ENCODE data around the gene C1QC. TPM values are rescaled to one million over a fixed set of nuclear protein-coding genes. Genes with fewer than 3 reads are reported as not detected.
"Not testable (repeated sequence)": the region's sequence is repeated elsewhere in the genome, so short reads cannot be mapped to it uniquely, and the experiment has no call there.

C1QC gene
- total RNA-seq, 1 experiment from 2014 or later = not detected

- Histone ChIP-seq H3K4me3 (no peak overlapping the region), H3K36me3 (no peaks in the 10 kb centered on the region), H3K27ac (no peak overlapping the region), H3K4me1 (peaks cover 9% of the 10 kb centered on the region), H3K9me3 (replicated peaks) (no peaks in the 10 kb centered on the region), H3K27me3 (peaks cover 27% of the 10 kb centered on the region)
- DNase-seq = peak; percentile 59 to 83
Measured at GRCh38 chr1:22673486-22674409, 30.3 kb downstream of the C1QC start.

GRCh38 chr1:22674410-22674749 is 30.9 kb downstream of the C1QC start:
- no peaks in the 10 kb centered on the region for H3K9me3 ChIP-seq (replicated peaks)
- H3K4me3 ChIP-seq = no peak overlapping the region
- H3K36me3 ChIP-seq = no peaks in the 10 kb centered on the region
- no peak for DNase-seq
- no peak overlapping the region for H3K27ac ChIP-seq
- peaks cover 9% of the 10 kb centered on the region for H3K4me1 ChIP-seq
- H3K27me3 ChIP-seq = peaks cover 23% of the 10 kb centered on the region; the same call in 1 of the 2 replicates

- not testable (repeated sequence) for H3K36me3 ChIP-seq; H3K27ac ChIP-seq; H3K4me1 ChIP-seq; H3K4me3 ChIP-seq; H3K9me3 ChIP-seq (replicated peaks); DNase-seq
- peaks cover 23% of the 10 kb centered on the region; the same call in 1 of the 2 replicates for H3K27me3 ChIP-seq
Measured at GRCh38 chr1:22676151-22676550, 32.7 kb downstream of the C1QC start.

- H3K4me1 ChIP-seq = peaks cover 9% of the 10 kb centered on the region
- no peaks in the 10 kb centered on the region for H3K36me3 ChIP-seq
- DNase-seq = no peak
- H3K9me3 ChIP-seq (replicated peaks) = no peaks in the 10 kb centered on the region
- peaks cover 23% of the 10 kb centered on the region; the same call in 1 of the 2 replicates for H3K27me3 ChIP-seq
- H3K4me3 ChIP-seq = no peak overlapping the region
- H3K27ac ChIP-seq = no peak overlapping the region
Measured at GRCh38 chr1:22676916-22677583, 33.6 kb downstream of the C1QC start.

GRCh38 chr1:22677931-22678896 is 34.8 kb downstream of the C1QC start:
- no peaks in the 10 kb centered on the region for H3K9me3 ChIP-seq (replicated peaks)
- no peak overlapping the region for H3K4me3 ChIP-seq
- H3K27ac ChIP-seq = no peak overlapping the region
- H3K36me3 ChIP-seq = no peaks in the 10 kb centered on the region
- peaks cover 4% of the 10 kb centered on the region; the same call in 1 of the 2 replicates for H3K4me1 ChIP-seq
- no peak for DNase-seq
- peaks cover 22% of the 10 kb centered on the region; the same call in 1 of the 2 replicates for H3K27me3 ChIP-seq

GRCh38 chr1:22680726-22681125 is 37.3 kb downstream of the C1QC start:
- peaks cover 22% of the 10 kb centered on the region for H3K27me3 ChIP-seq
- H3K36me3 ChIP-seq = no peaks in the 10 kb centered on the region
- H3K27ac ChIP-seq = no peak overlapping the region
- no peak for DNase-seq
- no peak overlapping the region for H3K4me3 ChIP-seq
- H3K4me1 ChIP-seq = no peaks in the 10 kb centered on the region; the same call in 1 of the 2 replicates
- H3K9me3 ChIP-seq (replicated peaks) = no peaks in the 10 kb centered on the region

GRCh38 chr1:22681556-22682276 is 38.3 kb downstream of the C1QC start:
- peaks cover 21% of the 10 kb centered on the region for H3K27me3 ChIP-seq
- H3K9me3 ChIP-seq (replicated peaks) = no peaks in the 10 kb centered on the region
- H3K27ac ChIP-seq = no peak overlapping the region
- H3K4me1 ChIP-seq = no peaks in the 10 kb centered on the region; the same call in 1 of the 2 replicates
- DNase-seq = no peak
- no peaks in the 10 kb centered on the region for H3K36me3 ChIP-seq
- no peak overlapping the region for H3K4me3 ChIP-seq

- no peak overlapping the region for H3K4me3 ChIP-seq
- H3K27me3 ChIP-seq = peaks cover 20% of the 10 kb centered on the region
- no peaks in the 10 kb centered on the region for H3K36me3 ChIP-seq
- no peak overlapping the region for H3K27ac ChIP-seq
- H3K9me3 ChIP-seq (replicated peaks) = no peaks in the 10 kb centered on the region
- no peak for DNase-seq
- no peaks in the 10 kb centered on the region; the same call in 1 of the 2 replicates for H3K4me1 ChIP-seq
Measured at GRCh38 chr1:22683547-22683946, 40.1 kb downstream of the C1QC start.

- Histone ChIP-seq H3K27me3 (peaks cover 15% of the 10 kb centered on the region), H3K4me3 (no peak overlapping the region), H3K27ac (no peak overlapping the region), H3K4me1 (peaks cover 6% of the 10 kb centered on the region; the same call in 1 of the 2 replicates), H3K9me3 (replicated peaks) (no peaks in the 10 kb centered on the region), H3K36me3 (no peaks in the 10 kb centered on the region)
- DNase-seq = no peak
Measured at GRCh38 chr1:22685591-22686059, 42.2 kb downstream of the C1QC start.

- H3K4me3 ChIP-seq = no peak overlapping the region
- H3K4me1 ChIP-seq = peaks cover 6% of the 10 kb centered on the region; the same call in 1 of the 2 replicates
- no peaks in the 10 kb centered on the region for H3K36me3 ChIP-seq
- no peak overlapping the region for H3K27ac ChIP-seq
- H3K27me3 ChIP-seq = peaks cover 9% of the 10 kb centered on the region
- DNase-seq = no peak
- H3K9me3 ChIP-seq (replicated peaks) = no peaks in the 10 kb centered on the region
Measured at GRCh38 chr1:22687191-22687590, 43.8 kb downstream of the C1QC start.

GRCh38 chr1:22688466-22688865 is 45.0 kb downstream of the C1QC start:
- no peak for DNase-seq
- H3K9me3 ChIP-seq (replicated peaks) = no peaks in the 10 kb centered on the region
- peaks cover 3% of the 10 kb centered on the region; the same call in 1 of the 2 replicates for H3K27me3 ChIP-seq
- H3K4me3 ChIP-seq = no peak overlapping the region
- peaks cover 6% of the 10 kb centered on the region; the same call in 1 of the 2 replicates for H3K4me1 ChIP-seq
- no peaks in the 10 kb centered on the region for H3K36me3 ChIP-seq
- no peak overlapping the region for H3K27ac ChIP-seq

GRCh38 chr1:22689505-22689904 is 46.1 kb downstream of the C1QC start:
- Histone ChIP-seq H3K27me3 (peaks cover 3% of the 10 kb centered on the region; the same call in 1 of the 2 replicates), H3K36me3 (no peaks in the 10 kb centered on the region), H3K4me3 (no peak overlapping the region), H3K4me1 (peaks cover 6% of the 10 kb centered on the region; the same call in 1 of the 2 replicates), H3K27ac (peak overlapping the region; percentile 26), H3K9me3 (replicated peaks) (no peaks in the 10 kb centered on the region)
- peak; percentile 75 to 78 for DNase-seq

- Histone ChIP-seq H3K27ac (no peak overlapping the region), H3K4me1 (peaks cover 6% of the 10 kb centered on the region; the same call in 1 of the 2 replicates), H3K27me3 (no peaks in the 10 kb centered on the region), H3K4me3 (no peak overlapping the region), H3K36me3 (no peaks in the 10 kb centered on the region), H3K9me3 (replicated peaks) (no peaks in the 10 kb centered on the region)
- DNase-seq = no peak
Measured at GRCh38 chr1:22691031-22691753, 47.8 kb downstream of the C1QC start.

Data from SJCRH30 (cell line).